Measurements from ENCODE around the gene ACTA1.
"Not testable (repeated sequence)": the region's sequence is repeated elsewhere in the genome, so short reads cannot be mapped to it uniquely, and the experiment has no call there.

The ACTA1 gene

DNA sequence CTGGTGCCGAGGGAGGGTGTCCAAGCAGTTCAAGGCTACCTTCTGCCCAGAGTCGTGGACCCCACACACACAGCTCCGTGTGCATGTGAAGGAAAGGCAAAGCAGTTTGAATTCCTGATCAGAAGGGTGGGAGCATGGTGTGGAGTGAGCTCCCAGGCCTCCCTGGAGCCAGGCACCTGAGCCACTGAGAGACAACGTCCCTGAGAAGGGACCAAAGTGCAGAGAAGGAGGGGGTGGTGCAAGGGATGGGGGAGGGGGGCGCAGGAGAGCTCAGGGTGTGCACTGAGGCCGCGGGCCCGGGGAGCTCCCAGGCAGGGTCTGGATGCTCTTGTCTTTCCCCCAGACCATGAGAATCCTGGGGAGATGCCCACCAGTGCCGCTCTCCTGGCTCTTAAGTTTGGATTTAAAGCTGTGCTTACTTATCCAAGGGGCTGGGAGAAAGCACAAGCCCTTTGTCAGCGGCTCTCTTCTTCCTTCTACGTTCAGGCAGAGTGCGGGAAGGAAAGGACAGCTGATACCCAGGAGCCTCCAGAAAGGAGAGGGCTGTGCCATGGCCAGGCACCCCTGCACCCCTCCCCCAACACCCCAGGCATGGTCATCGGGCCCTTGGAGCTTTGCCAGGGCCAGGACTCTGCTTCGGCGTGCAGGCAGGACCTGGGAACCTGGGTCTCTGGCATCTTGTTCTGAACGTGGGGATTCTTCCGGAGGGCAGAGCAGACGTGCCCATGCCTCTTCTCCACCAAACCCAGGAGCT lies 24.1 kb downstream of the ACTA1 start:
- DNase-seq (ENCODE audit: low read depth in 3 of 3, low spot score in 1 of 3): no peak

DNA sequence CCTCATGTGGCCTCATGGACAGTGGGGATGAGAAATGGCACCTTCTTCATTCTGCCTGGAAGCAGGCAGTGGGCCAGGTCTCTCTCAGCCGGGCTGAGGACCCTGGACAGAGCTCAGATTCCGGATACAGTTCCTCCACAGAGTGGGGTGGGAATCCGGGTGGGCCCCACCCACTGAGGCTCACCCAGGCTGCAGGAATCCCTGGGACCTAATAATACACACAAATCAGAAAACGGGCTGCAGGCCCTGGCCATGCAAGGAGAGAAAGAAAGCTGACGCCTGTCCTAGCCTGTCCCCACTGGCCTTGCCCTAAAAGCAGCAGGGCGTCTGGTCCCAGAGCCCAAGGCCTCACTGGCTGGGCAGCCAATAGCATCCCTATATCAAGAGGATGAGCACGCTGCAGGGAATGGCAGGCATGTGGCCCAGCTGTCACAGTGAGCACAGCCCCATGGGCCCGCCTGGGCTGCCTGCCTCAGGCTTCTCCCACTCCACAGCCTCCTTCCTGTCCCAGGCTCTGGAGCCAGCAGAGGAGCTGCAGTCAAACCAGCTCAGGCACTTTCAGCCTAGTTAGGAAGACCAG lies 25.3 kb downstream of the ACTA1 start:
- no peak for DNase-seq (ENCODE audit: low read depth in 3 of 3, low spot score in 1 of 3)

DNA sequence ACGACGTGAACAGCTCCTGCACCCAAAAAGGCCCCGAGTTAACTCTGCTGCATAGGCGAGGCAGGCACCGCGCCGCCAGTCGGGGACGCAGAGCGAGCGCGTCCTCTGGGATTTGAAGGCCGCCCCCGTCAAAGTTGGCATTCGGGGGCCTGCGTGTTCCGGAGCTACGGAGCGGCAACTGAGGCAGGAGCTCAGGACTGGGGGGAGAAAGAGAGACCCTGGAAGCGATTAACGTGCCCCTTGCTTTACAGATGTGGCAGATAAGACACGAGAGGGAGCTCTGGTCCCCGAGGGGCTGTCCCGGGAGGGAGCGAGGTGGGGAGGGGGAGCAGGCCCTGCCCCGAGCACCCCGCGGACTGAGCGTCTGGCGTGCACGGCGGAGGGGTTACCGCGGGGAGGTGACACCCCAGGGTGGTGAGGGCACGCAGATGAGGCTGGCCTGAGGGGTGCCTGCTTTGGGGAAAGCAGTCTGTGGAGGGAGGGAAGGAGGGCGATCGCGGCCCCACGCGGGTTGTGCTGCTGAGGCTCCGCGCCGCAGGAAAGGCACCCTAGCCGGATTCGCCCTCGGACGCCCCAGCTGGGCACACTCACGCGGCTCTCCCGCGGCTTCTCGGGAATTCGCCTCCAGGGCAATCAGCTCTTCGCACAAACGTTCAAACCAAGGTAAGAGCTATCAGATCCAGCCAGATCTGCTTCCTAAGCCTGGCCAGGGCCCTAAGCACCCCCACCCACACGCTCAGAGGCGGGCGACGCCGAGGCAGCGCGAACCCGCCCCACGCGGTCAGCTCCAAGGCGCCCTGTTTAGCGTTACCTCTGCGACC lies 26.5 kb downstream of the ACTA1 start:
- DNase-seq (ENCODE audit: low read depth in 3 of 3, low spot score in 1 of 3): no peak

DNA sequence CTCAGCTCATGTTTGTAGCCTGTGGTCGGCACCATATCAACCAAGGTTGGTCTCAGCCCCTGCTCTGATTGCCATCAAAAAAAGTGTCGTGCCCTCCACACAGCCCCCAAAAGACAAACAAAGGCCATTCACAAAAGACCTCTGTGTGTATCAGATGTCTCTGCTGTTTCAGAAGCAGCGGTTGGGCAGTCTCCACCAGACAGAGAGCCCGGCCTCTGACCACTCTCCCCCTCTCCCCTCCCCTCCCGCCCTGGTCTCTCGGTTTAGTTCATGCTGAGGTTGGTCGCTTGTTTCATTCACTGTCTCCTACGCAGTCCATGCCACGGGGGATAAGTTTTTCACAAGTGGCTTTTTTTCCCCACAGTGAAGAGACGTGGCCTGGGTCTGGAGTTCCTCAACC lies 27.1 kb downstream of the ACTA1 start:
- no peak for DNase-seq (ENCODE audit: low read depth in 3 of 3, low spot score in 1 of 3)

DNA sequence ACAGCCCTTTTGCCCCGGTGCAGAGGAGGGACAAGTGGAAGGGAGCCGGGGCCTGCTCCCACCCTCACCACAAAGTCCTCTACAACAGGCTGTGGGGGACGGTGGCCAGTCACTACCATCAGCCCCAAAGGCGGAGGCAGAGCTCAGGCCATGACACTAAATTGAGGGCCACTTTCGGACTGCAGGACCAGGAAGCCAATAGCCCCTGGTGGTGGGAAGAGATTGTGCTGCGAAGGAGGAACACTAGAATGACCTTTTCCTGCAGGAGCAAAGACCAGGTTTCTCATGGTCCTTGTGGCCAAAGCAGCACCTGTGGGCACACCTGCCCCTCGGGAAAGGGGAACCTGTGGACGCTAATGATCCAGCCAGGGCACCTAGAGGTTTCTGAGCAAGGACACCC lies 30.3 kb downstream of the ACTA1 start:
- no peak for DNase-seq (ENCODE audit: low read depth in 3 of 3, low spot score in 1 of 3)

DNA sequence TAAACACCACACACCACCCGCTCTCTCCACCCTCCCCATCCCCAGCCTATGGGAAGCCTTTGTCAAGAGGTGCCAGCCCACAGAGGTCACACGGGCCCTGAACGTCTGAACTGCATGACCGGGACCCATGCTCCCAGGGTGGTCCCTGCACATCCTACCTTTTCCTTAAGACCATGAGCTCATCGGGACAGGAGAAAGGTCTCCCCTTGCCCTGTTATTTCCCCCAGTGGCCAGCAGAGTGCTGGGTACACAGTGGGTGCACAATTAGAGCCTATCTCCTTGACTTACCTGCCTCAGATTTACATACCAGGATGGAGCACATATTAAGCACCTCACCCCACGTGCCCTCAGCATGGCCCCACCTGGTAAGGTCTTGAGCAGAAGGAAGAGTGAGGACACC lies 30.9 kb downstream of the ACTA1 start:
- DNase-seq (ENCODE audit: low read depth in 3 of 3, low spot score in 1 of 3): no peak

DNA sequence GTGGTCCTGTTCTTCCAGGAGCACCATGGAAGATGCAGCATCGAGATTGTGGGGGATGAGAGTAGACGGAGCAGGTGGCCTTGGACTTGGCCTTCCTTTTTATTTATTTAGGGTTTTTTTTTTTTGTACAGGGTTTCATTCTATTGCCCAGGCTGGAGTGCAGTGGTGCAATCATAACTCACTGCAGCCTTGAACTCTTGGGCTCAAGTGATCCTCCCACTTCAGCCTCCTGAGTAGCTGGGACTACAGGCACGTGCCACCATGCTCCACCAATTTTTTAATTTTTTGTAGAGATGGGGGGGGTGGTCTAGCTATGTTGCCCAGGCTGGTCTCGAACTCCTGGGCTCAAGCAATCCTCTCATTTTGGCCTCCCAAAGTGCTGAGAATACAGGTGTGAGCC lies 31.6 kb downstream of the ACTA1 start:
- not testable (repeated sequence) for DNase-seq (ENCODE audit: low read depth in 3 of 3, low spot score in 1 of 3)

DNA sequence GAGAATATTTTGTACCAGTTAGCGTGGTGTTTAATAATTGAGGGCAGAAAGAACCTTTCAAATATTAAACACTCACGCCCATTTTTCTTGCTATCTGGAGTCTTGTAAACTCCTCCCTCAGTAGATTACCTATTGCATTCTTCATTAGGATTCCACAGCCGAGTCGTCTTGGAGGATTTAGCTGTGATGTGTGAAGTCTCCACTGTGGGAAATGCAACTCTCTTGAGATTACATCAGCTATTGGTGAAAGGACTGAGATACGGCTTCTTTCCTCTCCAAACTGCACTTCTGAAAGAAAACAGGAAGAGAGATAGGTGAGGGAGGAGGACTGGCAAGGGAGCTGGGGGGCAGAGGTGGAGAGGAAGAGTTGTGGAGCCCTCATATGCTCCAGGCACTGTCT lies 36.1 kb downstream of the ACTA1 start:
- DNase-seq (ENCODE audit: low read depth in 3 of 3, low spot score in 1 of 3): no peak

DNA sequence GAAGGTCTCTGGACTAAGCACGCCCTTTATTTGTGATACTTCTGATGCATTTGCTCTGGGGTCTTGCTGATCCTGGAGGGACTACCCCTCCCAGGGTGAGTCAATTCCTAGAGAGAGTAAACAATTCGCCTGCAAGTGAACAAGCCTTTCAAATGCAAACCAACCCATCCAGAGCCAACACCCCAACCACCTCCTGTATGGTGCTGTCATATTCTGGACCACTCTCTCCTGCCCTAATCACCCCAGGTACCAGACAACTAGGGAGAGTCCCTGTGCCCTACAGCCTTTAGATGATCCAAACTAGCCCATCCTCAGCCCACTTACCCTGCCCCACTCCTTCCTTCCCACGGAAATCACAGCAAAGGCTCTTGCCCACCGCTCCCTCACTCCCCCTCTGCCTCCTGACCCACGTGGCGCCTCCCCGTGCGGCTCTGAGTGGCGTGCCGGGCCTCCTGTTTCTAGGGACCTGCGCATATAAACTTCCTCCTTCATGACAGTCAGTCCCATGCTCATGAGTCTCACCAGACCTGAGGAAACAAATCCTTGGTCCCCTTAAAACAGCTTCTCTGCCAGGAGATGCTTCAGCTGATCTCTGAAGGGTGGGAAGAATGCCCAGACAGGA lies 37.2 kb downstream of the ACTA1 start:
- no peak for DNase-seq (ENCODE audit: low read depth in 3 of 3, low spot score in 1 of 3)

DNA sequence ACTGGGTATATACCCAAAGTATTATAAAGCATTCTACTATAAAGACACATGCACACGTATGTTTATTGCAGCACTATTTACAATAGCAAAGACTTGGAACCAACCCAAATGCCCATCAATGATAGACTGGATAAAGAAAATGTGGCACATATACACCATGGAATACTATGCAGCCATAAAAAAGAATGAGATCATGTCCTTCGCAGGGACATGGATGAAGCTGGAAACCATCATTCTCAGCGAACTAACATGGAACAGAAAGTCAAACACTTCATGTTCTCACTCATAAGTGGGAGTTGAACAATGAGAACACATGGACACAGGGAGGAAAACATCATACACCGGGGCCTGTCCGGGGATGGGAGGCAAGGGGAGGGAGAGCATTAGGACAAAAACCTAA lies 39.4 kb downstream of the ACTA1 start:
- DNase-seq (ENCODE audit: low read depth in 3 of 3, low spot score in 1 of 3): not testable (repeated sequence)

DNA sequence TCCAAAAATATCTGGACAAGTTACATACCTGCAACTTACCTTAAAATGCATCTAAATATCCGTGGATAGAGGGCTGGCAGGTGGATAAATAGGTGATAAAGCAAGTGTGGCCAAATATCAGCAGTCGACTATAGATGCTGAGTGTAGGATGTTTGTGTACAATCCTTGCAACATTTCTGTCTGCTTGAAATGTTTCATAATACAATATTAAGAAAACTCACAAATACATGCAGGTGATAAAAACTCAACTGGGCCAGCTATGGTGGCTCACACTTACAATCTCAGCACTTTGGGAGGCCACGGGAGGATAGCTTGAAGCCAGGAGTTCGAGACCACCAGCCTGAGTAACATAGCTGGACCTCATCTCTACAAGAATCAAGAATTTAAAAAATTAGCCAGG lies 41.0 kb downstream of the ACTA1 start:
- no peak for DNase-seq (ENCODE audit: low read depth in 3 of 3, low spot score in 1 of 3)

DNA sequence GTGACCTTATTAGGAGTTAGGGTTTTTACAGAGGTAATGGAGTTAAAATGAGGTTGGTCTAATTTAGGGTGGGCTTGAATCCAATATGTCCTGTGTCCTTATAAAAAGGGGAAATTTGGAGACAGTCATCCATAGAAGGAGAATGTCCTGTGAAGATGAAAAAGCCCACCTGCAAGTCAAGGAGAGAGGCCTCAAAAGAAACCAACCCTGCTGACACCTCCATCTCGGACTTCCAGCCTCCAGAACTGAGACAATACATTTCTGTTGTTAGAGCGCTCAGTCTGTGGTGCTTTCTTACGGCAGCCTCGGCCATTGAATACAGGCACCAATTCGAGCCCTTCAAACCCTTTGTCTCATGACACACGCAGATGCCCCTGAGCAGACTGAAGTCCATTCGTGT lies 43.8 kb downstream of the ACTA1 start:
- DNase-seq (ENCODE audit: low read depth in 3 of 3, low spot score in 1 of 3): no peak

DNA sequence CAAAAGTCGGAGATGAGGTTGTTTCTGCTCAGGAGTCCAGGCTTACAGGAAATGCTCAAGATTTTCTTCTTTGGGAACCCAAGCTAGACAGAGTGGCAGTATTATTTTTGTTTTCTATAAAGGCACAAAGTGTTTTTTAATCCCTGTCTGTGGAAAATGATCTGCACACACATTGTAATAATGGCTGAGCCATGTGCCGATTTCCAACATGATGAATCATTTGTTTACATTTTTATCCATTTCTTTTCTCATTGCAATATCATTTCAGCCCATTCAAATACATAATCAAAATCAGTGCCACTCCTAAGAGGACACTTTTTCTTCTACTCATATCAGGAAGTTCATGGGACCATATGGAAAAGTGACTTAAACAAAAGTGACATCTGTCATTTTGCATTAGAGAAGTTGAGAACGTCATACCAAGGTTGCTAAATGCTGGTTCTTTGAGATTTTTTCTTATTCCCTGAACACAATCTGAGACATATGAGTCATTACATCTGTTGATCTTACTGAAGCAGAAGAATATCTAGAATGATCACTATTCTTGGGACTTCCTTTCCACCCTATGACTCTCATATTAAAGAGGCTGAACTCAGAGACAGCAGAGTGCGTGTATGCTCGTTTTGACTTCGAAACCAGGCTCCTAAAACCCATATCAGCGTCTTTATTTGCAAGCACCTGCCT lies 44.9 kb downstream of the ACTA1 start:
- DNase-seq (ENCODE audit: low read depth in 3 of 3, low spot score in 1 of 3): no peak

DNA sequence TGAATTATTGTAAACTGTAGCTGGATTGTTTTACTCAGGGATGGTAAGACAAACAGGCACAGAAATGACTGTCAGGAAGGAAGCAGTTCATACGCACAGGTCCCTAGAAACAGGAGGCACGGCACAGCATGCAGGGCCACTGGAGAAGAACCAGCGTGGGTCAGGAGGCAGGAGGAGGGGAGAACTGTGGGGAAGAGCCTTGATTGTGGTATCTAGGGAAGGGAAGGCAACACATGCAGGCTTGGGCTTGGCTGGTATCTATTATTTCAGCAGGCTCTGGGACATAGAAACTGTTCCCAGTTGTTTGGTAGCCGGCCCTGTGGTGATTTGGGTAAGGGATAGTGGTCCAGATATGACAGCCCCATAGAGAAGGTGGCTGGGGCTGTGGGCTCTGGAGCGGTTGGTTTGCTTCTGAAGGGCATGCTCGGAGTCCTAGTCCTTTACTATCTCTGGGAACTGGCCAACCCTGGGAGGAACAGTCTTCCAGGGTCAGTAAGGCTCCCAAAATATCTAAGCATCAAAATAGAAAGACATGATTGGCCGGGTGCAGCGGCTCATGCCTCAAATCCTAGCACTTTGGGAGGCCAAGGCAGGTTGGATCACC lies 47.9 kb downstream of the ACTA1 start:
- no peak for DNase-seq (ENCODE audit: low read depth in 3 of 3, low spot score in 1 of 3)

DNA sequence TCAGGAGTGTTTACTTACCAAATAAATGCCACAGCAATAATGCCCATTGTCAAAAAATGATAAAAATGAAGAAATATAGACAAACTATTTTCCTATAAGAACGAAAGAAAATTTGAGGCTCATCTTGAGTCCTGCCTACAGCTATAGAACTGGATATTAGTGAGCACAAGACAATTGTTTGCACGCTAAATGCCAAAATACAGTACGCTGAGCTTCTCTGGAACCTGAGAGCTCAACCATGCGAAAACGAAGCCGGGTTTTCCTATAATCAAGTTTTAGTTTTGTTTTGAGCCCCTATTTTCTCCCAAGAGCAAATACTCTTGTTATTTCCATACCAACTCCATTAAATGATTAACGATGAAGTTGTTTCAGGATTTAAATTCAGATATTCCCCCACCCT lies 49.1 kb downstream of the ACTA1 start:
- no peak for DNase-seq (ENCODE audit: low read depth in 3 of 3, low spot score in 1 of 3)

DNA sequence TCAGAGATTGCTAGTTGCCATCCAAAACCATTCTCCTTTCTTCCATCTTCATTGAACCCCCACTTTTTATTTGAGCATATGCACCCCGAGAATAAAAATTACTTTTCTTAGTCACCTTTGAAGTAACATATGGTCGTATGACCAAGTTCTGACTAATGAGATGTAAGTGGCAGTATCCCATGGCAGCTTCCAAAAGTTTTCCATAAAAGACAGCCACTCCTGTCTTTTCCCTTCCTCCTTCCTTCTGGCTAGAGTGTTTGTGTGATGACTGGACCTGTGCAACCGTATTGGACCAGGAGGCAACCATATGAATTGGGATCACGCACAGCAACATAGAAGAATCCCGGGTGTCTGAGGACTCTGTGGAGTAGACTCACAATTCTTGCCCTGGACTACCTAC lies 49.9 kb downstream of the ACTA1 start:
- DNase-seq (ENCODE audit: low read depth in 3 of 3, low spot score in 1 of 3): no peak

DNA sequence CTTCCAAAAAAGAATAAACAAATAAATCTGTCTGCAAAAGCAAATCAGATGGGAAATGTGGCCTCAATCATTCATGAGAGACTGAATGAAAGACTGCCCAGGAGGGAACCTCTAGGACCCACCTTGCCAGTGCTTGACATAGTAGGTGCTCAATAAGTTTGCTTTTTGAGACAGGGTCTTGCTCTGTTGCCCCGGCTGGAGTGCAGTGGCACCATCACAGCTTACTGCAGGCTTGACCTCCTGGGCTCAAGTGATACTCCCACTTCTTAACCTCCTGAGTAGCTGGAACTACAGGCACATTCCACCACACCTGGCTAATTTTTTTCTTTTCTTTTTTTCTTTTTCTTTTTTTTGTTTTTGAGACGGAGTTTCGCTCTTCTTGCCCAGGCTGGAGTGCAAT lies 50.7 kb downstream of the ACTA1 start:
- DNase-seq (ENCODE audit: low read depth in 3 of 3, low spot score in 1 of 3): no peak
